Kidney capillary endothelial cell (primary cell): ENCODE results near the gene BANK1.
A peak's percentile ranks its signal among the peaks of the same experiment; 100 is the strongest.
"Not testable (repeated sequence)": the region's sequence is repeated elsewhere in the genome, so short reads cannot be mapped to it uniquely, and the experiment has no call there.

Experiments
- DNase-seq: peaks from one replicate; pipeline ENCODE4 v3.0.0-alpha.2; 2018; ENCODE audit warnings: low spot score

BANK1 gene

GRCh38 chr4:101885574-101885973 lies 95.0 kb downstream of the BANK1 start:
- no peak for DNase-seq

DNA sequence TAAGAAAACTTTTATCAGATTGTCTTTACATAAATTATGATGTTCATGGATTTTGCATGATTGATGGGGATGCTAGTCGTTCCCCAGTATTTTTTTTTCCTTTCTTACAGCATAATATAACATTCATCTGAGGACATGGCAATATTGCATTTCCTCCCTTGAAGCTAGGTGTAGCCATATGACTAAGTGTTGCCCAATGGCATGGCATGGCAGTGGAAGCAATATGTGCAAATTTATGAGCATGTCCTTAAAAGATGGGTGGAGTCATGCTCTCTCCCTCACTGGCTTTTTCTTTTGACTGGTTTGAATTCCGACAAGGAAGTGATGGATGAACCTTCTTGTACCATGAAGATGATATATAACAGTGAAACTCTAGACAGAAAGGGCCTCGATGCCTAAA lies 96.3 kb downstream of the BANK1 start:
- no peak for DNase-seq

GRCh38 chr4:101888472-101888871 lies 97.9 kb downstream of the BANK1 start:
- DNase-seq = no peak

DNA sequence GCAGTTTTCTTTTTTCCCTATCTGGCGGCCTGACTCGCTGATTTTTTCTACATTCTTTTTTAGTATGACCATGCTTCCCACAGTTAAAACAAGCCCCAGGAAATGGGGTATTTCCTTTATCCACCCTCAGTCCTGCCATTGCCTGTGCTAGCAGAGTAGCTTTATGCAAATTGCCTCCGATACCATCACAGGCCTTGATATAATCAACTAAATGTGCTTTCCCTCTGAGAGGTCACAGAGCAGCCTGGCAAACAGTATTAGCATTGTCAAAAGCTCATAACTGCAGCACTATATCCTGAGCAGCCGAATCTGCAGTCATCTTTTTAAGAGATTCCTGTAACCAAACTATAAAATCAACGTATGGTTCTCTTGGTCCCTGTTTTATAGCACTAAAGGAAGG lies 115.0 kb downstream of the BANK1 start:
- not testable (repeated sequence) for DNase-seq

GRCh38 chr4:101910786-101911373 lies 120.3 kb downstream of the BANK1 start:
- DNase-seq = no peak

- no peak for DNase-seq
Measured at GRCh38 chr4:101911616-101912015, 121.1 kb downstream of the BANK1 start.

GRCh38 chr4:101914761-101915160 lies 124.2 kb downstream of the BANK1 start:
- no peak for DNase-seq

- DNase-seq = no peak
Measured at GRCh38 chr4:101919373-101919977, 128.9 kb downstream of the BANK1 start.

DNA sequence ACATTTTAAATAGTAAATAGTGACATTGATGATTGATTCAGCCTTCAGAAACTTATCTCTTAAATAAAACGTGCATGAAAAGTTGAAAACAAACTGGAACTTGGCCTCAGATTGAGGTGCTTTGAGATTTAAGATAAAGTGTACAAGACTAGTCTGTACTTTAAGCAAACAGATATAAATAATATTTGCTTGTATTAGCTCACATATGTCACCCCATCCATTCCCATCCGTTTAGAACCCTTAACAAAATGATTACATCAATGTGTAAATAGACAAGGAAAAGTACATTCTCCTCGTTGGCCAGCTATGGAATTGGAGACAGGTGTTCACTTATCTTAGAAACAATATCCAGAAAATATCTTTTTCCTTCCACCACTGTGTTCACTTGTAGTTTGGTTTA lies 130.8 kb downstream of the BANK1 start:
- DNase-seq = no peak

GRCh38 chr4:101931619-101932018 lies 141.1 kb downstream of the BANK1 start:
- no peak for DNase-seq

GRCh38 chr4:101933855-101934254 lies 143.3 kb downstream of the BANK1 start:
- no peak for DNase-seq

DNA sequence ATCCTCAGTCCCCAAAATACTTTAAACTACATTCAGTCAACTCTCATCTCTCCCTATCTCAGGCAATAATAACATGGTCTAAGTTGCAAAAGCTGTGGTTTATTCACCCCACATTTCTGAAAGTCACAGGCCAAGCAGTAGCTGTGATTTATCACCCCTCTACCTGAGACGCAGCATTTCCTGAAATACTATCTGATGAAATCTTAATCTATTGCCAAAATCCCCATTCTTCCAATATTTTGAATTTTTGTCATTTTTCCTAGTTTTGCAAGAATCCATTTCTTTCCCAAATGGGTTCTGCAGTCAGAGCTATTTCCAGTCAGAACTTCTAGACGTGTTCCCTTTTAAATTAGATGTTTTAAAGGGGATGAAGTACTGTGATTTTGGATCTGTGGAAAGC lies 148.3 kb downstream of the BANK1 start:
- DNase-seq = no peak

DNA sequence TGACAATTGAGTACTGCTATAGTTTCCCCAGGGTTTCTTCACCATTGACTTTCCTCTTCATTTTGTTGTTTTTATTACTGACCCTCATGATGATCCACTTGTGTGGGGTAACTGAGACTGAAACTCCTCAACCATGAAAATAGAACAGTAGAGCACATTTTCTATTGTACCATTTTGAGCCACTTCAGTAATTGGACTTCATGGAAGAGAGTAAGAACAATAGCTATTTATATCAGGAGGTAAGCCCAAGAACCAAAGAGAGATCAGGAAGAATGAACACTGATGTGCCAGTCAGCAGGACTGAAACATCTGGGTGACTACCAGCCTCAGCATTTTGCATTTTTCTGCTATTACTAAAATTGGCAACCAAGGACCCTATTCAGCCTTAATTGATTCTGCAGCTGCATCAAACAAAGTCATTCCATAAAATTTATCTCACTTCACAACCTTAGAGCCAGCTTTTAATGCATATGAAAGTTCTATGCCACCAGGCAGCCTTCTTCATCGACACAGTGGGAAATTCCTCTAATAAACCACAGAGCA lies 151.4 kb downstream of the BANK1 start:
- DNase-seq = no peak

GRCh38 chr4:101942891-101943290 lies 152.4 kb downstream of the BANK1 start:
- no peak for DNase-seq

DNA sequence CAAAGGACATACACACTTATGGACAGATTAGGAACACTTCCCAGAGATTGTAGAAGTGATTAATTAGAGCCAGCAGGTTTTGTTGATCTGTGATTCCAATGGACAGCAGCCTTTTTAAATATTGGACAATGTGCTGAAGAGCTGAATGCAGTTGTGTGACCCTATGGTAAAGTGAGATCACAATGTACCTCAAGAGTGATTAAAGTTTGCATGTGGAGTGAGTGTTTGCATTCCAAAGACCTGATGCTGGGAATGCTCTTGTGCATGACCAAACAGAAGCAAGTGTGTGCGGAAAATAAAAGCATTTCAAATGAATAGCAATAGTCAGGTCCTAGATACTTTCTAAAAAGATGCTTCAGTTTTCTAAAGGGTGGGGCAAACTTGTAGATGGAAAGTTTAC lies 154.1 kb downstream of the BANK1 start:
- DNase-seq = no peak

- DNase-seq = no peak
Measured at GRCh38 chr4:101948055-101948454, 157.5 kb downstream of the BANK1 start.

- no peak for DNase-seq
Measured at GRCh38 chr4:101948951-101949350, 158.4 kb downstream of the BANK1 start.

DNA sequence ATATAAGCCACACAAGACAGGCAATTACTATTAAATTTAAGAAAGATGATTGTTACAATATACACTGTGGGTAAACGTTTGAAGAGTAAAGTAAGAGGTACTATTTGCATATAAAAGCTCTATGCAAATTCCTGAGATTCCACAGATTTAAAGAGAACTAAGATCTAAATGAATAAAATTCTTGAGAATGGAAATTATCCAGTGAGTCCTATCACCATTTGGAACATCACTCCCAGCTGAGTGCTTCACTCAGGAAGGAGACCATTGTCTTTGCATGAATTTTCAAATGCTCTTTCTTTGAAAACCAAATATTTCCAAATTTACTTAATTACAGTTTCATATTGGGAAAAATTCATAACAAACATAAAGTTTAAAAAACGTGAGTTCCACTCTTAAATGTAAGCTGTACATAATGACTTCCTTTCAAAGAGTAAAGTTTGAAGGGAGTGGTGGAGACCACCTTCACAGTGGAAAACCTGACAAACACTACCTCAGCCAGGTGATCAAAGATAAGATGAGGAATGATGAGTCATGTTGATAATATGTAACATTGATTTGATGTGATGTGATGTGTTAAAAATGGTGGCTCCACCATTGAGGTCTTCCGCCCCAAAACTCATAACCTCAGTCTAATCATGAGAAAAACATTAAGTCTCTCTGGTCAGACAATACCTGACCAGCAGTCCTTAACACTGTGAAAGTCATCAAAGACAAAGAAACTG lies 159.9 kb downstream of the BANK1 start:
- no peak for DNase-seq

- no peak for DNase-seq
Measured at GRCh38 chr4:101952985-101953384, 162.5 kb downstream of the BANK1 start.

DNA sequence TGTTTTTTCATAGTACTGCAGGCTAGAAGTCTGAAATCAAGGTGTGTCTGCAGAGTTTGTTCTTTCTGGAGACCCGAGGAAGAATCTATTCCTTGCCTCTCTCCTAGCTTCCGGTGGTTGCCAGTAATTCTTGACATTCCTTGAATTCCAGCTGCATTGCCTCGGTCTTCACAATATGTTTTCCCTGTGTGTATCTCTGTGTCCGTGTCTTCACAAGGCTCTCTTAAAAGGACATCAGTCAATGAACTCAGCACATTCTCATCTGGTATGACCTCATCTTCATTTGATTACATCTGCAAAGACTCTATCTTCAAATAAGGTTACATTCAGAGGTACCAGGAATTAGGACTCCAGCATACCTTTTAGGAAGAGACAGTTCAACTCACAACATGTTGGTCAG lies 163.4 kb downstream of the BANK1 start:
- peak; percentile 28 for DNase-seq

GRCh38 chr4:101954351-101954750 lies 163.8 kb downstream of the BANK1 start:
- no peak for DNase-seq

GRCh38 chr4:101954975-101955678 lies 164.6 kb downstream of the BANK1 start:
- no peak for DNase-seq
